ENCODE measurements around the gene RBFOX1. TPM values are rescaled to one million over a fixed set of nuclear protein-coding genes. Genes with fewer than 3 reads are reported as not detected.

RBFOX1 gene
- polyA plus RNA-seq, 1 donor from 2014 or later: 56.8 TPM

GRCh38 chr16:7315813-7316212 lies 16.8 kb upstream of the RBFOX1 start:
- Histone ChIP-seq H3F3A (ENCODE audit: insufficient read depth, low read length, poor library complexity, severe bottlenecking) (no peaks in the 10 kb centered on the region), H3K4me2 (ENCODE audit: low read length) (no peak overlapping the region), H3K9me3 (ENCODE audit: low read length) (no peaks in the 10 kb centered on the region), H3K27ac (ENCODE audit: low read length) (no peak overlapping the region), H3K79me2 (replicated peaks; ENCODE audit: insufficient read depth, low read length) (no peaks in the 10 kb centered on the region), H3K27me3 (ENCODE audit: insufficient read depth, low read depth, low read length) (no peaks in the 10 kb centered on the region), H4K20me1 (ENCODE audit: insufficient read depth) (no peaks in the 10 kb centered on the region), H3K9ac (ENCODE audit: low read length) (no peak overlapping the region), H3K36me3 (ENCODE audit: insufficient read depth, low read length) (no peaks in the 10 kb centered on the region), H3K4me3 (ENCODE audit: low read length) (no peak overlapping the region), H2AFZ (ENCODE audit: low read depth, low read length) (no peak overlapping the region), H3K9me2 (ENCODE audit: insufficient read depth, low read length) (no peaks in the 10 kb centered on the region)
- TF ChIP-seq MXI1 (conservative IDR thresholded peaks at IDR 0.05; ENCODE audit: poor library complexity, severe bottlenecking) (no peak), EZH2 (IDR thresholded peaks at IDR 0.05; ENCODE audit: borderline replicate concordance, insufficient read depth, low read length, poor library complexity, severe bottlenecking) (no peak)
- TF ChIP-seq, protein P1, sequence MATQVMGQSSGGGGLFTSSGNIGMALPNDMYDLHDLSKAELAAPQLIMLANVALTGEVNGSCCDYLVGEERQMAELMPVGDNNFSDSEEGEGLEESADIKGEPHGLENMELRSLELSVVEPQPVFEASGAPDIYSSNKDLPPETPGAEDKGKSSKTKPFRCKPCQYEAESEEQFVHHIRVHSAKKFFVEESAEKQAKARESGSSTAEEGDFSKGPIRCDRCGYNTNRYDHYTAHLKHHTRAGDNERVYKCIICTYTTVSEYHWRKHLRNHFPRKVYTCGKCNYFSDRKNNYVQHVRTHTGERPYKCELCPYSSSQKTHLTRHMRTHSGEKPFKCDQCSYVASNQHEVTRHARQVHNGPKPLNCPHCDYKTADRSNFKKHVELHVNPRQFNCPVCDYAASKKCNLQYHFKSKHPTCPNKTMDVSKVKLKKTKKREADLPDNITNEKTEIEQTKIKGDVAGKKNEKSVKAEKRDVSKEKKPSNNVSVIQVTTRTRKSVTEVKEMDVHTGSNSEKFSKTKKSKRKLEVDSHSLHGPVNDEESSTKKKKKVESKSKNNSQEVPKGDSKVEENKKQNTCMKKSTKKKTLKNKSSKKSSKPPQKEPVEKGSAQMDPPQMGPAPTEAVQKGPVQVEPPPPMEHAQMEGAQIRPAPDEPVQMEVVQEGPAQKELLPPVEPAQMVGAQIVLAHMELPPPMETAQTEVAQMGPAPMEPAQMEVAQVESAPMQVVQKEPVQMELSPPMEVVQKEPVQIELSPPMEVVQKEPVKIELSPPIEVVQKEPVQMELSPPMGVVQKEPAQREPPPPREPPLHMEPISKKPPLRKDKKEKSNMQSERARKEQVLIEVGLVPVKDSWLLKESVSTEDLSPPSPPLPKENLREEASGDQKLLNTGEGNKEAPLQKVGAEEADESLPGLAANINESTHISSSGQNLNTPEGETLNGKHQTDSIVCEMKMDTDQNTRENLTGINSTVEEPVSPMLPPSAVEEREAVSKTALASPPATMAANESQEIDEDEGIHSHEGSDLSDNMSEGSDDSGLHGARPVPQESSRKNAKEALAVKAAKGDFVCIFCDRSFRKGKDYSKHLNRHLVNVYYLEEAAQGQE (IDR thresholded peaks at IDR 0.05; ENCODE audit: borderline replicate concordance): no peak

DNA sequence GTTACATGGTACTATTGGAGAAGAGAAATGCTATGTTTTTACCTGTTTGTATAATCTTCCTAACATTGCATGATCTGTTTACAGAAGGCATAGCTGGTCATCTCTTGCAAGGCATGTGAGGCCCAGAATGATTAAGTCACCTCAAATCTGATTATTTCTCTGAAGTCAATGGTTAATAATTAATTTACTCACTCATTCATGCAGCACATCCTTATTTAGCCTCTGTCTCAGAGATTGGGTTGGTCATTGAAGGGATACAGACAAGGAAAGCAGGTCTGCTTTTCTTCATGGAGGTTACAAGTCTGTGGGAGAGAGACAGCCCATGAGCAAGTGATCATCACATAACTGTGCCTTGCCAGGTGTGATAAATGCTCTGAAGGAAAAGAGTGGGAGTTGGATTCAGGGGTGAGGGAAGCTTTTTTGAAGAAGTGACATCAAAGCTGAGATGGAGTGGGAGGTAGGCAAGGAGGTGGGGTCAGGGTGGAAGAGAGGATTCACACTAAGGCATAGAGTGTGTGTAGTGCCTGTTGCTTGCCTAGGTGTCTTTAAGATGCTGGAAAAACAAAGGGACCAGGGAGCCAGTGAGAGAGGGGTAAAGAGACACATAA lies 16.3 kb upstream of the RBFOX1 start:
- no peak overlapping the region for H3K9ac ChIP-seq (ENCODE audit: low read length)
- TF ChIP-seq SMC3 (conservative IDR thresholded peaks at IDR 0.05; ENCODE audit: poor library complexity) (no peak), EZH2 (IDR thresholded peaks at IDR 0.05; ENCODE audit: borderline replicate concordance, insufficient read depth, low read length, poor library complexity, severe bottlenecking) (no peak), POLR2AphosphoS5 (IDR thresholded peaks at IDR 0.05) (no peak), TAF1 (IDR thresholded peaks at IDR 0.05; ENCODE audit: low read depth) (no peak), RAD21 (conservative IDR thresholded peaks at IDR 0.05) (no peak), EP300 (conservative IDR thresholded peaks at IDR 0.05; ENCODE audit: poor library complexity, severe bottlenecking) (no peak), CTCF (IDR thresholded peaks at IDR 0.05; ENCODE audit: poor library complexity, severe bottlenecking) (no peak), MXI1 (conservative IDR thresholded peaks at IDR 0.05; ENCODE audit: poor library complexity, severe bottlenecking) (no peak)
- TF ChIP-seq, protein P1 (IDR thresholded peaks at IDR 0.05; ENCODE audit: borderline replicate concordance): no peak
- H3F3A ChIP-seq (ENCODE audit: insufficient read depth, low read length, poor library complexity, severe bottlenecking): no peaks in the 10 kb centered on the region
- no peaks in the 10 kb centered on the region for H3K36me3 ChIP-seq (ENCODE audit: insufficient read depth, low read length)
- H3K4me3 ChIP-seq (ENCODE audit: low read length): no peak overlapping the region
- H3K9me3 ChIP-seq (ENCODE audit: low read length): no peaks in the 10 kb centered on the region
- H4K20me1 ChIP-seq (ENCODE audit: insufficient read depth): no peaks in the 10 kb centered on the region
- H3K27me3 ChIP-seq (ENCODE audit: insufficient read depth, low read depth, low read length): no peaks in the 10 kb centered on the region
- H2AFZ ChIP-seq (ENCODE audit: low read depth, low read length): no peak overlapping the region
- no peak overlapping the region for H3K27ac ChIP-seq (ENCODE audit: low read length)
- H3K4me2 ChIP-seq (ENCODE audit: low read length): no peak overlapping the region
- no peaks in the 10 kb centered on the region for H3K9me2 ChIP-seq (ENCODE audit: insufficient read depth, low read length)
- H3K79me2 ChIP-seq (replicated peaks; ENCODE audit: insufficient read depth, low read length): no peaks in the 10 kb centered on the region
